Fibroblast of skin of scalp (primary cell): ENCODE data around the gene HCAR1. TPM values are rescaled to one million over a fixed set of nuclear protein-coding genes. Genes with fewer than 3 reads are reported as not detected.
"Not testable (repeated sequence)": the region's sequence is repeated elsewhere in the genome, so short reads cannot be mapped to it uniquely, and the experiment has no call there.

ENCODE experiments used
- DNase-seq: peaks from one replicate; pipeline ENCODE4 v3.0.0-alpha.2; 2013
- polyA plus RNA-seq, 2 experiments: library from polyadenylated mRNA; unstranded; fragments of 120-200 nt; gene quantifications; one replicate each; pipeline ENCODE4 v1.2.1, GENCODE V29; 2013; ENCODE audit not compliant: insufficient read length in 2 of 2

Gene HCAR1
- polyA plus RNA-seq (2013, experiment 1 of 2; ENCODE audit: insufficient read length) = 0.12 TPM
- 0.06 TPM for polyA plus RNA-seq (2013, experiment 2 of 2; ENCODE audit: insufficient read length)

DNA sequence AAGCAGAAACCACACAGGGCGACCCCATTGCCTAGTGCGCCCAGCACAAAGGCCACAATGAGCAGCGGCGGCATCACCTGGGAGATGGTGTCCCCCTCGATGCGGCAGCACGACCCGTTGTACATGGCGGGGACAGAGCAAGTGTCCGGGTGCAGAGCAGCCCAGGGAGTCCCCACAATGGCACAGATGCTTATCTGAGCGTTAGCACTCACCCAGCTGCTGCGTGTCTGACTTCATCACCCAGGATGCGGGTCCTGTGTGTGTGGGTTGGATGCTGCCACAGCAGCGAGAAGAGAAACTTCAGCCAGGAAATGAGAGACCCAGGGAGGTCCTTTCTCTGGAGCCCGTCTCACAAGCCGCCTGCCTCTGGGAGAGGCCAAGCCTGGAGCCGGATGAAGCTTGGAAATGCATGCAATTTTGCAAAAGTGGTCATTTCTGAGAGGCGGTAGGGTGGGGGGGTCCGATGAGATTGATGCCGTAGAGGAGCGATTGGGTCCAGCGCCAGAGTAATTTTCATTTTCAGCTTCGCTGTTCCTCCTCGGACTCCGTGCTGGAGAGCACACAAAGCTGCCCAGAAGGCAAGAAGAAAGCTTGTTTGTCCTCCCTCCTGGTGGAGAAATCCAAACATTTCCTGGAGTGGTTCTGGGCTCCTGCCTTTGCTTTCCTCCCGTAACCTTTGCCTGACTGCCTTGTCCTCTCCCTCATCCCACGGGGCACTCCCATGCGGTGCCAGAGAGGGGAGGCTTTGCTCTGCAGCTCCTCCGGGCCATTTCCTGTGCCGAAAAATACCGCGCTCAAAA, at the start of gene HCAR1:
Gene HCAR1 (minus strand): TSS at position 630 of the 800 bp plus-strand sequence. CDS start 505 bp downstream, at position 125.
- DNase-seq = peak; percentile 27

DNA sequence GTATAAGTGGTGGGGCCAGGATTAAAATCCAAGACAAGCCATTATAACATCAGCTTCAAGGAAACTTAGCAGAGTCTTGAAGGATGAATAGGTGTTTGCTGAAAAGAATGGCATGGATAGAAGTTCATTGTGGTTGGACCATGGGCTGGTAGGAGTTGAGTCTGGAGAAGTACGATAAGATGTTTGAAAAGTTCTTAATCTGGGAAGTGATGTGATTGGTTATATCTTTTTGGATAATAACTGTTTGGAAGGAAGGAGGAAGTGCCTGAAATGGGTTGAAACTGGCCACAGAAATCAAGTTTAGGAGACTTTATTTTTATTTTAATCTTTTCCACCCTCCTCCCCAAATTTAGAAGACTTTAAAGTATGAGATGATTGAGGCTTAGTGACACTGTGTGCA, 26.9 kb upstream of the HCAR1 start:
- no peak for DNase-seq

DNA sequence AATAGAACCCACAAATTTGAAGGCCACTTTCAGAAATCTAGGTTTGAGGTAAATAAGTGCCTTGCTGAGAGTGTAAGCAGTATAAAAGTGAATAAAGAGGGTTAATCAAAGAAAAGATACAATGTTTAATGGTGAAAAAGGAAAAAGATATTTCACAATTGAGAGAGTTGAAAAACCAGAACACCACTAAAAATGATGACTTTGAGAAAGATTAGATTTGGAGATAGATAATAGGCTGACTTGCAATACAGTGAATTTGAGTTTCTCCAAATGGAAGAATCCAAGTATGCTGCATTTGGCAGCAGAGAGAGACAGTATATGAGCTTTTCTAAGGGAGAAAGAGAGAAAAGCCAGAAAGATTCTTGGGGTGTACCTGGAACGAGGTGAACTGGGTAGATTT, 24.1 kb upstream of the HCAR1 start:
- no peak for DNase-seq

DNA sequence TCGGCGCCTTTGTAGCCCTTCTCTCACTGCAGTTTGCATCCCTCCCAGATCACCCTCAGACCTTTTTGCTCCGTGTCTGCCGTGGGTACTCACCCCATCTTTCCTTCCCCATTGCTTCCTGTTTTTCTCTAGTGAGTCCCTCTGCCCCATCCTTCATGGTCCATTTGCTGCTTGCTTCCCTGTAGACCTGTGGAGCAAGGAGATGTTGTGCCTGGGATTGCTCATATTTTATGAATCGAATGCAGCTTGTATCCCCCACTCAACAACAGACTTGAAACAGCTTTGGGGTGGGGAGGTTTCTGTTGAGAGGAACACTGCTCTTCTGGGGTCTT, 22.6 kb upstream of the HCAR1 start:
- no peak for DNase-seq

DNA sequence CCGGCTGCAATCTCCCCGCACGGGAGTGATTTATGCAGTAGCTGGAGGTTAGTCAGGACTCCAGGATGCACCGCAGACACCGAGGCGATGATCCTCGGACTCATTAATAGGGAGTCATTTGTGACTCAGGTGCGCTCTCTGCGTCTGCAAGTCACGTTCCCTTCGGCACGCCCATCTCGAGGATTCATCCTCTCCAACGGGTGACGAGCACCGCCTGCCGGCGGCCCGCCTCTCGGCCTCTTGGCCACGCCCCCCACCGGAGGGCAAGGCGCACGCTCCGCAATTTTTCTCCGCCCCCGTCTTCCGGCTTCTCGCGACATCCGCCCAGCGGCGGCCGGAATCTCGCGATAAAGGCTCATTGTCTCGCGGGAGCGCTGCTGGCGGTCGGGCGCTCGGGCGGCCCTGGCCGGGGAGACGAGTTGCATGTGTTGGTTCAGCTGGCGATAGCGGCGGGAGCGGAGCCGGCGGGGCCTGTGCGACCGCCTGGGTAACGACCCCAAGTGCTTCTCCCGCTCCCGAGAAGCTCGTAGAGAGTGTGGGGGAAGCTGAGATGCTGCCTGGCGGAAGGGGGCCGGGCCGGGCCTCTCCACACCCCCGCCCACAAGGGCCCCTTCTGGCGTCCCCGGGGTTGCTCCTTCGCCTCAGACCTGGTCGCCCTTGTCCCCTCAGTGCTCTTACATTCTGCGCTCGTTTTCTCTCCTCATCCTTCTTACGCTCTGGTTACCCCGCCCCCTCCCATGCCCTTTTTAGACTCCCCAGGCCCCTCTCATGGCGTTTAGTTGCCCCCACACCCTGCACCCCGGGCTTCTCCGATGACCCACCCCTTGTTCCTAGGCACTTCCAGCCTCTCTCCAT, 22.0 kb upstream of the HCAR1 start, which contains the start of gene DENR:
Gene DENR (plus strand): TSS at position 361 of the 855 bp plus-strand sequence. CDS start 878 bp downstream, outside the sequence.
- DNase-seq = peak; percentile 95

GRCh38 chr12:122750781-122751515, 20.3 kb upstream of the HCAR1 start:
- DNase-seq = not testable (repeated sequence)

- DNase-seq = no peak
These were observed 19.1 kb upstream of the HCAR1 start for GRCh38 chr12:122749569-122750332.

GRCh38 chr12:122747224-122748135, 16.8 kb upstream of the HCAR1 start:
- no peak for DNase-seq

- DNase-seq = no peak
These were observed 13.4 kb upstream of the HCAR1 start for GRCh38 chr12:122743895-122744525.

- DNase-seq = no peak
These were observed 9.7 kb upstream of the HCAR1 start for GRCh38 chr12:122740351-122740750.

GRCh38 chr12:122738571-122738970, 7.9 kb upstream of the HCAR1 start:
- DNase-seq = no peak

DNA sequence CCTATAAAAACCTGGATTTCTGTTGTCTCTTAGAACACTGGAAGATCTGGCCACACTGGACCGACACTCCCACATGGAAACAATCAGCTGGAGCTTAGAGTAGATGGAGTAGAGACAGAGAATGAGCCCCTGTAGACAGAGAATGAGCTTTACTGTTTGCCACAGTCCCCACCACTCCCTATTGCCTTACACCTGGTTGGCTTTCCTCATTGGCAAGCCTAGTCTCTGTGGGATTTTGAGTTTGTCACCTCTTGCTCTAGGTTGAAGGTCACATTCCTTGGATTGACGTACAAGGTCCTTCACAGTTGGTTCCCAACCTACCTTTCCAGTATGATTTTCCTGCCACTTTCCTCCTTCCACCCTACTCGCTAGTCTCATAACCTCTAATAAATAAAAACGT, 2.0 kb upstream of the HCAR1 start:
- no peak for DNase-seq

GRCh38 chr12:122732170-122732569, 1.5 kb upstream of the HCAR1 start:
- no peak for DNase-seq

GRCh38 chr12:122729583-122730214, 945 bp downstream of the HCAR1 start:
- DNase-seq = no peak

DNA sequence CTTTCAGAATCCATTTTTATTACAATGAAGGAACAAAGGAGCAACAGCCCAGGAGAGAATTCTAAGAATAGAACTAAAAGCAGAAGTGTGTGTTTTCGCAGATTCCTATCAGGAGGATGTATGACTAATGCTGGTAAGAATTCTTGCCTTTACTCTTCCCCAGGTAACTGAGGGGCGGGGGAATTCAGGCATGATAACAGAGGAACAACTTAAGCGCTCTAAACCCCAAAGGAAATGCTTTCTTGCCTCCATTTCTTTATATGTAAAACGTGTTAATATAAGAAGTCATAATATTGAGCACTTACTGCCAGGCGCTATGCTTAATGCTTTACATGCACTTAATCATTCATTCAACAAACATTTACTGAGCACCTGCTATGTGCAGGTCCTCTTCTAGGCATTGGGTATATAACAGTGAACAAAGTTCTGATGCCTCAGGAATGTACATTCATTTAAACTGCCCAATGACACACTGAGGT, 4.5 kb downstream of the HCAR1 start:
- no peak for DNase-seq

DNA sequence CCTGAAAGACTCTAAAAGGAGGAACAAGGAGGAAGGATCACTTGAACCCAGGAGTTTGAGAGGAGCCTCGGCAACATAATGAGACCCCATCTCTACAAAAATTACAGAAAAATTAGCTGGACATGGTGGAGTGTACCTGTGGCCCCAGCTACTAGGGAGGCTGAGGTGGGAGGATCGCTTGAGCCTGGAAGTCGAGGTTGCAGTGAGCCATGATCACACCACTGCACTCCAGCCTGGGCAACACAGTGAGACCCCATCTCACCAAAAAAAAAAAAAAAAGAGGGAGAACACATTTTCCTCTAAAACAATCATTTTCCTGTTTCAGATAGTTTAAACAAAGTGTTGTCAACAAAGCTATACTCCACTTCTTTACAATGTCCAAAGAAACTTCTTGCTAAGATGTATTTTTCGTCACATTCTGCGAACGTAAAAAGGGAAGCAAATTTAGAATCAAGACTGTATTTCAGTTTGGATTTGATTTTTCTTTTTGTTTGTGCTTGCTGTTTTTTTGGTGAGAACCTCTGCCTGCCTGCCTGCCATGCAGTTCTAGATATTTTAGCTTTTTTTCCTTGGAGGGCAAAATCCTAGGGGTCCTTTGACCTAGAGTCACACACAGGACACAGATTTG, 5.1 kb downstream of the HCAR1 start:
- DNase-seq = no peak

- DNase-seq = no peak
These were observed 5.9 kb downstream of the HCAR1 start for GRCh38 chr12:122724641-122725243.

- no peak for DNase-seq
These were observed 8.3 kb downstream of the HCAR1 start for GRCh38 chr12:122722387-122722786.

DNA sequence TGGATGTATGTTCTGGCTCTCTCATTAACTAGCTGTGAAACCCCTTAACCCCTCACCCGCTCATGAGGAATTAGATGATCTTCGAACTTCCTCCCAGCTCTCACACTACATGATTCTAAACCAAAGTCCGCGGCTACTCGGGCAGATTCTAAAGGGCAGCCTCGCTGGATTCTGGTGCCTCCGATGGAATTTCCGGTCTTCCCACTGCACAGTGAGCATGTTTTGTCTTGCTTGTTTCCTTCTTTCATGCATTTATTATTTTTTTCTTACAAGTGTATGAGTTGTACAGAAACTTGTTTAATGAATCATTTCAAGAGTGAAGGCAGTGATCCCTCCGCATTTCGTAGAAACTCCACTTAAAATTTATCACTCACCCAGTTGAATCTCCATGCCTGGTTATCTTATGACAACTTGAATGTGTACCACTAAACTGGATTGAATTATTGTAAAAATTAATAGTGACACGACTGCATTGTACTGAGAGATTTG, 9.5 kb downstream of the HCAR1 start:
- DNase-seq = peak; percentile 28
